Keratinocyte (primary cell): ENCODE data around the gene CTIF. TPM values are rescaled to one million over a fixed set of nuclear protein-coding genes. Genes with fewer than 3 reads are reported as not detected.

Experiments used
- DNase-seq: peaks from one replicate; pipeline ENCODE4 v3.0.0-alpha.2; 2011; ENCODE audit warnings: low read depth, missing footprints, low spot score
- FAIRE-seq: peaks from 2 replicates; lab custom pipeline; 2011; peaks lifted over from hg19 to GRCh38; lab: Jason Lieb, UNC
- H2AFZ ChIP-seq: 2 replicates; pipeline ENCODE4 v1.6.0; 2012; ENCODE audit warnings: low read length, control low read depth, inconsistent platforms; ENCODE audit not compliant: control insufficient read depth
- H3K27ac ChIP-seq: 2 replicates; pipeline ENCODE4 v1.5.1; 2011; ENCODE audit warnings: low read length; ENCODE audit not compliant: control insufficient read depth, insufficient read depth
- H3K27me3 ChIP-seq: 3 replicates; pipeline ENCODE4 v1.6.0; 2011; ENCODE audit warnings: low read length; ENCODE audit not compliant: control insufficient read depth, insufficient read depth; ENCODE audit errors: extremely low read depth
- H3K36me3 ChIP-seq, 2 experiments: 2 replicates in 1 of 2; 3 replicates in 1 of 2; pipeline ENCODE4 v1.5.1; 2011; ENCODE audit warnings: low read length in 2 of 2, mild to moderate bottlenecking in 1 of 2; ENCODE audit not compliant: control insufficient read depth in 2 of 2, insufficient read depth in 2 of 2; ENCODE audit errors: extremely low read depth in 1 of 2
- H3K4me1 ChIP-seq: 3 replicates; pipeline ENCODE4 v1.5.1; 2011; ENCODE audit warnings: low read length; ENCODE audit not compliant: control insufficient read depth, insufficient read depth; ENCODE audit errors: extremely low read depth
- H3K4me2 ChIP-seq: 3 replicates; pipeline ENCODE4 v1.6.0; 2011; ENCODE audit warnings: low read depth, low read length; ENCODE audit not compliant: control insufficient read depth, insufficient read depth; ENCODE audit errors: extremely low read depth
- H3K4me3 ChIP-seq, 3 experiments: fragments of 200-600 bp in 1 of 3; sonication (generic) in 1 of 3; 2 replicates in 2 of 3; 3 replicates in 1 of 3; pipeline ENCODE4 v1.5.1; 2011 to 2016; ENCODE audit warnings: low read length in 3 of 3, mild to moderate bottlenecking in 3 of 3, control low read depth in 2 of 3, inconsistent platforms in 1 of 3, low read depth in 1 of 3, mixed read lengths in 1 of 3, mixed run types in 1 of 3, moderate library complexity in 1 of 3; ENCODE audit not compliant: control insufficient read depth in 2 of 3, insufficient read depth in 2 of 3; ENCODE audit errors: extremely low read depth in 1 of 3
- H3K79me2 ChIP-seq: 2 replicates; pipeline ENCODE4 v1.6.0; 2012; ENCODE audit warnings: low read length; ENCODE audit not compliant: control insufficient read depth, insufficient read depth
- H3K9ac ChIP-seq: 3 replicates; pipeline ENCODE4 v1.6.0; 2011; ENCODE audit warnings: low read length; ENCODE audit not compliant: control insufficient read depth, insufficient read depth; ENCODE audit errors: extremely low read depth
- H3K9me1 ChIP-seq: 3 replicates; pipeline ENCODE4 v1.6.0; 2011; ENCODE audit warnings: low read length; ENCODE audit not compliant: control insufficient read depth, insufficient read depth; ENCODE audit errors: extremely low read depth
- H3K9me3 ChIP-seq: 2 replicates; pipeline ENCODE4 v1.5.1; 2012; ENCODE audit warnings: low read depth, low read length; ENCODE audit not compliant: control insufficient read depth
- H4K20me1 ChIP-seq: 3 replicates; pipeline ENCODE4 v1.6.0; 2011; ENCODE audit warnings: low read length; ENCODE audit not compliant: control insufficient read depth, insufficient read depth; ENCODE audit errors: extremely low read depth
- EZH2 ChIP-seq: IDR thresholded peaks from one replicate; pipeline ENCODE4 v1.6.1; 2012; ENCODE audit warnings: inconsistent platforms, mild to moderate bottlenecking, low read length, moderate library complexity
- dilution Hi-C: fragments of 300-500 bp; cut with MboI; formaldehyde crosslinking; loops from one replicate; pipeline ENCODE4 v1.7.0; 2020; ENCODE audit warnings: low sequenced_read_pairs; ENCODE audit not compliant: extremely low pct_ligation_motif_present
- polyA plus RNA-seq, 5 experiments: library from polyadenylated mRNA; depleted of rRNA in 3 of 5; stranded (reverse) in 3 of 5; stranded (forward) in 1 of 5; unstranded in 1 of 5; fragments of >200 nt; gene quantifications; 1 replicate in 1 of 5; 2 replicates in 3 of 5; 3 replicates in 1 of 5; pipeline versions ENCODE4 v1.2.1 to v1.2.3, GENCODE V29; 2011 to 2012; ENCODE audit warnings: missing spikeins in 2 of 5, low read depth in 1 of 5, low replicate concordance in 1 of 5
- TF ChIP-seq, protein P1 (sequence below), 3 experiments: IDR thresholded peaks in 1 of 3; conservative IDR thresholded peaks in 1 of 3; optimal IDR thresholded peaks in 1 of 3; 2 replicates in 2 of 3; 3 replicates in 1 of 3; pipeline versions ENCODE3 to v1.5.1; 2011; ENCODE audit warnings: low read length in 3 of 3, mild to moderate bottlenecking in 3 of 3, moderate library complexity in 2 of 3, control low read depth in 1 of 3, inconsistent platforms in 1 of 3; ENCODE audit not compliant: insufficient read depth in 2 of 3; ENCODE audit errors: extremely low read depth in 1 of 3

CTIF gene
- polyA plus RNA-seq, 1 donor (not counting 4 experiments of a cell fraction or from before 2014, with no cell fraction given): 15.0 TPM

- H2AFZ ChIP-seq: no peak overlapping the region
- H3K9me3 ChIP-seq: no peaks in the 10 kb centered on the region
- no peak overlapping the region for H3K27ac ChIP-seq
- H3K79me2 ChIP-seq: peaks cover 2% of the 10 kb centered on the region
- no peaks in the 10 kb centered on the region for H3K27me3 ChIP-seq
- no peaks in the 10 kb centered on the region for H4K20me1 ChIP-seq
- dilution Hi-C loops: no loop called here
- TF ChIP-seq EZH2: no peak
- TF ChIP-seq, protein P1, sequence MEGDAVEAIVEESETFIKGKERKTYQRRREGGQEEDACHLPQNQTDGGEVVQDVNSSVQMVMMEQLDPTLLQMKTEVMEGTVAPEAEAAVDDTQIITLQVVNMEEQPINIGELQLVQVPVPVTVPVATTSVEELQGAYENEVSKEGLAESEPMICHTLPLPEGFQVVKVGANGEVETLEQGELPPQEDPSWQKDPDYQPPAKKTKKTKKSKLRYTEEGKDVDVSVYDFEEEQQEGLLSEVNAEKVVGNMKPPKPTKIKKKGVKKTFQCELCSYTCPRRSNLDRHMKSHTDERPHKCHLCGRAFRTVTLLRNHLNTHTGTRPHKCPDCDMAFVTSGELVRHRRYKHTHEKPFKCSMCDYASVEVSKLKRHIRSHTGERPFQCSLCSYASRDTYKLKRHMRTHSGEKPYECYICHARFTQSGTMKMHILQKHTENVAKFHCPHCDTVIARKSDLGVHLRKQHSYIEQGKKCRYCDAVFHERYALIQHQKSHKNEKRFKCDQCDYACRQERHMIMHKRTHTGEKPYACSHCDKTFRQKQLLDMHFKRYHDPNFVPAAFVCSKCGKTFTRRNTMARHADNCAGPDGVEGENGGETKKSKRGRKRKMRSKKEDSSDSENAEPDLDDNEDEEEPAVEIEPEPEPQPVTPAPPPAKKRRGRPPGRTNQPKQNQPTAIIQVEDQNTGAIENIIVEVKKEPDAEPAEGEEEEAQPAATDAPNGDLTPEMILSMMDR (optimal IDR thresholded peaks at IDR 0.05 in 1 of 3, IDR thresholded peaks at IDR 0.05 in 1 of 3, conservative IDR thresholded peaks at IDR 0.05 in 1 of 3; ENCODE audit: extremely low read depth in 1 of 3, insufficient read depth in 2 of 3, low read length in 3 of 3): no peak
- DNase-seq (no peak), FAIRE-seq (peak; percentile 13)
- peaks cover 18% of the 10 kb centered on the region for H3K4me1 ChIP-seq
- no peak overlapping the region for H3K4me3 ChIP-seq
- H3K9me1 ChIP-seq: no peaks in the 10 kb centered on the region
- H3K9ac ChIP-seq: no peak overlapping the region
- no peak overlapping the region for H3K4me2 ChIP-seq
- H3K36me3 ChIP-seq: no peaks in the 10 kb centered on the region
Measured at GRCh38 chr18:48534364-48534763, 4.5 kb upstream of the CTIF start.

GRCh38 chr18:48535956-48536355 lies 2.9 kb upstream of the CTIF start:
- no peaks in the 10 kb centered on the region for H3K9me1 ChIP-seq
- no peak overlapping the region for H3K4me3 ChIP-seq
- TF ChIP-seq, protein P1 (optimal IDR thresholded peaks at IDR 0.05 in 1 of 3, IDR thresholded peaks at IDR 0.05 in 1 of 3, conservative IDR thresholded peaks at IDR 0.05 in 1 of 3; ENCODE audit: extremely low read depth in 1 of 3, insufficient read depth in 2 of 3, low read length in 3 of 3): no peak
- no peak for TF ChIP-seq EZH2
- H2AFZ ChIP-seq: no peak overlapping the region
- DNase-seq (no peak), FAIRE-seq (no peak)
- H4K20me1 ChIP-seq: no peaks in the 10 kb centered on the region
- peaks cover 5% of the 10 kb centered on the region for H3K4me1 ChIP-seq
- H3K9ac ChIP-seq: no peak overlapping the region
- no peaks in the 10 kb centered on the region for H3K36me3 ChIP-seq
- H3K4me2 ChIP-seq: no peak overlapping the region
- no peaks in the 10 kb centered on the region for H3K9me3 ChIP-seq
- no peak overlapping the region for H3K27ac ChIP-seq
- dilution Hi-C loops: no loop called here
- H3K79me2 ChIP-seq: peaks cover 13% of the 10 kb centered on the region
- H3K27me3 ChIP-seq: no peaks in the 10 kb centered on the region
